ENCODE results near the gene PPP2R1B. TPM values are rescaled to one million over a fixed set of nuclear protein-coding genes. Genes with fewer than 3 reads are reported as not detected.

Gene PPP2R1B
- polyA plus RNA-seq, 1 donor: 34.5 TPM

GRCh38 chr11:111698852-111699559 is 67.2 kb downstream of the PPP2R1B start:
- H3K9me3 ChIP-seq (ENCODE audit: control insufficient read depth, low read depth, low read length): no peaks in the 10 kb centered on the region
- no peaks in the 10 kb centered on the region for H3K27me3 ChIP-seq (ENCODE audit: control insufficient read depth, insufficient read depth, low read length)
- DNase-seq: no peak
- peaks cover 18% of the 10 kb centered on the region for H3K36me3 ChIP-seq (ENCODE audit: control insufficient read depth, insufficient read depth, low read length)
- H3K4me1 ChIP-seq (ENCODE audit: control insufficient read depth, insufficient read depth, low read length): peaks cover 8% of the 10 kb centered on the region
- H3K27ac ChIP-seq (ENCODE audit: low read length): no peak overlapping the region
- no peak overlapping the region for H3K4me3 ChIP-seq (ENCODE audit: low read length)
- 80% methylated on average over 1 of the region's 3 CpGs for WGBS (ENCODE audit: insufficient coverage, low lambda C conversion rate)

DNA sequence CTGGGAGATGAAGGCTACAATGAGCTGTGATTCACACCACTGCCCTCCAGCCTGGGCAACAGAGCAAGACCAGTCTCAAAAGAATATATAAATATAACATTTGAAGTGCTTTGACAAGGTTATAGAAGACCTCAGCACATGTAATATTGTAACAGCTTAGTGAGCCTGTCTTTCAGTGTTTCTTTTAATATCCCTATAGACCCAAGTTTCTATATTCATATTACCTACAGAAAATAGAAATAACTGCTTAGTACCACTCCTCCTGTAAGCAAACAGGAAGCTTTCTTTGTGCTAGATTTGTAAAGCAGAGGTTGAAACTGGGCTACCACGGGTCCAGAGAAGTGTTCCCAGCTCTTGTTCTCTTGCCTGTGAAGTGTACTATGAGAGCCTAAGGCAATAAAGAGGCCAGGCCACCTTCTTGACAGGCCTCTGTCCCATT is 68.2 kb downstream of the PPP2R1B start:
- Histone ChIP-seq H3K9me3 (ENCODE audit: control insufficient read depth, low read depth, low read length) (no peaks in the 10 kb centered on the region), H3K27ac (ENCODE audit: low read length) (no peak overlapping the region), H3K4me1 (ENCODE audit: control insufficient read depth, insufficient read depth, low read length) (peaks cover 16% of the 10 kb centered on the region), H3K27me3 (ENCODE audit: control insufficient read depth, insufficient read depth, low read length) (no peaks in the 10 kb centered on the region), H3K4me3 (ENCODE audit: low read length) (no peak overlapping the region), H3K36me3 (ENCODE audit: control insufficient read depth, insufficient read depth, low read length) (peaks cover 8% of the 10 kb centered on the region)
- peak; percentile 28 to 69 for DNase-seq
- no CpG with 5 or more reads among the region's 1 CpG for WGBS (ENCODE audit: insufficient coverage, low lambda C conversion rate)

DNA sequence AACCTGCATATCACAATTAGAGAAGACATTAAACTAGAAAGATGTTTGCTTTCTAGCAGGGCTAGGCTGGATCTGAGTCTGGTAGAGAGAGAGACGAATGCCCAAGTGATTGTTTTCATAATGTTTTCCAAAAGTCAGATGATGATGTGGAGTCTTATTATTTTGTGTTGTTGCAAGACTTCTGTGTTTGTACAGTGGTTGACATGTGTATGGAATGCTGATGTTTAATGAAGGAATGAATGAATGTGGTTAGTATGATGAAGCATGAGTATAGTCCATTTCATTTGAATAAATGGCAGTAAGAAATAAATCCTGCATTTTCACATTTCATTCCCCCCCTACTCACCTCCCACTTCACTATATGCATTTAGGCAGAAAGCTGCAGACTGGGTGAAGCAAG is 69.6 kb downstream of the PPP2R1B start:
- no peaks in the 10 kb centered on the region for H3K9me3 ChIP-seq (ENCODE audit: control insufficient read depth, low read depth, low read length)
- H3K36me3 ChIP-seq (ENCODE audit: control insufficient read depth, insufficient read depth, low read length): peaks cover 3% of the 10 kb centered on the region
- H3K4me1 ChIP-seq (ENCODE audit: control insufficient read depth, insufficient read depth, low read length): peaks cover 16% of the 10 kb centered on the region
- no peaks in the 10 kb centered on the region for H3K27me3 ChIP-seq (ENCODE audit: control insufficient read depth, insufficient read depth, low read length)
- no peak overlapping the region for H3K4me3 ChIP-seq (ENCODE audit: low read length)
- no peak overlapping the region for H3K27ac ChIP-seq (ENCODE audit: low read length)
- WGBS (ENCODE audit: insufficient coverage, low lambda C conversion rate): no CpG with 5 or more reads among the region's 1 CpG
- DNase-seq: no peak

- 100% methylated on average over 1 of the region's 4 CpGs for WGBS (ENCODE audit: insufficient coverage, low lambda C conversion rate)
- Histone ChIP-seq H3K4me3 (ENCODE audit: low read length) (no peak overlapping the region), H3K27me3 (ENCODE audit: control insufficient read depth, insufficient read depth, low read length) (no peaks in the 10 kb centered on the region), H3K27ac (ENCODE audit: low read length) (no peak overlapping the region), H3K4me1 (ENCODE audit: control insufficient read depth, insufficient read depth, low read length) (peaks cover 16% of the 10 kb centered on the region), H3K9me3 (ENCODE audit: control insufficient read depth, low read depth, low read length) (no peaks in the 10 kb centered on the region), H3K36me3 (ENCODE audit: control insufficient read depth, insufficient read depth, low read length) (no peaks in the 10 kb centered on the region)
- no peak for DNase-seq
Measured at GRCh38 chr11:111694851-111695250, 71.3 kb downstream of the PPP2R1B start.

DNA sequence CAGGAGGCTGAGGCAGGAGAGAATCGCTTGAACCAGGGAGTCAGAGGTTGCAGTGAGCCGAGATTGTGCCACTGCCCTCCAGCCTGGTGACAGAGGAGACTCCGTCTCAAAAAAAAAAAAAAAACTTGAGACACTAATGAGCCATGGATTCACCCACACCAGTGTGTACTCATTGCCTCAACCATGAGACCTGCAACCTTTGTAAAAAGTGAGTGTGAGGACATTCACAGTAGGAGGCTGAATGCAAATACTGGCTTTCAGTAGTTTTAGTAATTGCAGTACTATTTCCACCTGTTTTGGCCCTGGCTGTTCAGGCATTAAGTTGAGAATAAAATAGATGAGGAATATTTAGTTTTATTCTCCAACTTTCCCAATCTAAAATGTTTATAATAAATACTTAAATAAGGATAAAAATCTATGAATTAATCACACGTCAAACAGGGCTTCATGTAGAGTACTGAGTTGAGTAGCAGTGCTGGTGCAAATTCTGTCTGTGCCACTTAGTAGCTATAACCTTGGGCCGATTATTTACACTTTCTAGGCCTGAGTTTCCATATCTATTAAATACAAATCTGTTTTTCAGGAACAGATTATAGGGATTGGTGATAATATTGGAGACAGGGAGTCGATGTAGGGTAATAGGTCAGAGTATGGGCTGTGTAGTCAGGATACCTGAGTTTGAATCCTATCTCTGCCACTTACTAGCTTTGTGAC is 72.8 kb downstream of the PPP2R1B start:
- peaks cover 7% of the 10 kb centered on the region for H3K36me3 ChIP-seq (ENCODE audit: control insufficient read depth, insufficient read depth, low read length)
- no peaks in the 10 kb centered on the region for H3K27me3 ChIP-seq (ENCODE audit: control insufficient read depth, insufficient read depth, low read length)
- H3K9me3 ChIP-seq (ENCODE audit: control insufficient read depth, low read depth, low read length): no peaks in the 10 kb centered on the region
- WGBS (ENCODE audit: insufficient coverage, low lambda C conversion rate): 80% methylated on average over 2 of the region's 6 CpGs
- peak in 1 of 2 donors; percentile 11 for DNase-seq
- no peak overlapping the region for H3K27ac ChIP-seq (ENCODE audit: low read length)
- no peak overlapping the region for H3K4me3 ChIP-seq (ENCODE audit: low read length)
- H3K4me1 ChIP-seq (ENCODE audit: control insufficient read depth, insufficient read depth, low read length): peaks cover 13% of the 10 kb centered on the region

DNA sequence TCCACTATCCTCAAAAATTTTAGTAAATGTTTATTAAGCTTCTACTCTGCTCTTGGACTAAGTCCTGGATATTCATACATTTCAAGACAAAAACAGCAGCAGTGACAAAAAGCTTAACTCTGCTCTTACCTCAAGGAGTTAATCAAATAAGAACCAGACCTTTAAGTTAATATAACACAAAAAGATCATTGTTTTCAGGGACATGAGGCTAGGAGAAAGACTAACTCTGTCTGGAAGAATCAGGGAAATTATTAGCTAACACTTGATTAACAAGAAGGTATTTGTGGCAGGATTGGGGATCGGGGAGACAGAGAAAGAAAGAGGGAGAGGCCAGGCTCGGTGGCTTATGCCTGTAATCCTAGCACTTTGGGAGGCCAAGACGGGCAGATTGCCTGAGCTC is 74.4 kb downstream of the PPP2R1B start:
- 0% methylated on average over 1 of the region's 3 CpGs for WGBS (ENCODE audit: insufficient coverage, low lambda C conversion rate)
- no peak overlapping the region for H3K27ac ChIP-seq (ENCODE audit: low read length)
- peaks cover 8% of the 10 kb centered on the region for H3K4me1 ChIP-seq (ENCODE audit: control insufficient read depth, insufficient read depth, low read length)
- H3K27me3 ChIP-seq (ENCODE audit: control insufficient read depth, insufficient read depth, low read length): no peaks in the 10 kb centered on the region
- no peaks in the 10 kb centered on the region for H3K9me3 ChIP-seq (ENCODE audit: control insufficient read depth, low read depth, low read length)
- H3K4me3 ChIP-seq (ENCODE audit: low read length): no peak overlapping the region
- H3K36me3 ChIP-seq (ENCODE audit: control insufficient read depth, insufficient read depth, low read length): peaks cover 8% of the 10 kb centered on the region
- peak in 1 of 2 donors; percentile 39 for DNase-seq

DNA sequence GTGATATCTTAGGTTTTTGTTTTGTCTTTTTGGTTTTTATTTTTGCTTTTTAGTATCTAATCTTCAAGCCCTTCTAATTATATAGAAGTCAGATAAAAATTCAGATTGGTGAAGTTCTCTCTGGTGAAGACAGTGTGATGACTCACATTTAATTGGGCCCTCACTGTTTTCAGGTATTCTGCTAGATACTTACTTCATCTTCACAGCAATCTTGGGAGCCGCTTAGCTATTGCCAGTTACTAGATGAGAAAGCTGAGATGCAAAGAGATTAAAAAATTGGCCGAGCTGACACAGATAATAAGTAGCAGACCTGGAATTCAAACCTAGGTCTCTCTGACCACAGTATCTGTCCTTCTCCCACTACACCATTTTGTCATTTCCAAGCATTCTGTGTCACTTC is 75.0 kb downstream of the PPP2R1B start:
- H3K9me3 ChIP-seq (ENCODE audit: control insufficient read depth, low read depth, low read length): no peaks in the 10 kb centered on the region
- no peak overlapping the region for H3K4me3 ChIP-seq (ENCODE audit: low read length)
- H3K4me1 ChIP-seq (ENCODE audit: control insufficient read depth, insufficient read depth, low read length): peaks cover 8% of the 10 kb centered on the region
- no CpG with 5 or more reads among the region's 2 CpGs for WGBS (ENCODE audit: insufficient coverage, low lambda C conversion rate)
- H3K27ac ChIP-seq (ENCODE audit: low read length): no peak overlapping the region
- DNase-seq: no peak
- peaks cover 8% of the 10 kb centered on the region for H3K36me3 ChIP-seq (ENCODE audit: control insufficient read depth, insufficient read depth, low read length)
- no peaks in the 10 kb centered on the region for H3K27me3 ChIP-seq (ENCODE audit: control insufficient read depth, insufficient read depth, low read length)

DNA sequence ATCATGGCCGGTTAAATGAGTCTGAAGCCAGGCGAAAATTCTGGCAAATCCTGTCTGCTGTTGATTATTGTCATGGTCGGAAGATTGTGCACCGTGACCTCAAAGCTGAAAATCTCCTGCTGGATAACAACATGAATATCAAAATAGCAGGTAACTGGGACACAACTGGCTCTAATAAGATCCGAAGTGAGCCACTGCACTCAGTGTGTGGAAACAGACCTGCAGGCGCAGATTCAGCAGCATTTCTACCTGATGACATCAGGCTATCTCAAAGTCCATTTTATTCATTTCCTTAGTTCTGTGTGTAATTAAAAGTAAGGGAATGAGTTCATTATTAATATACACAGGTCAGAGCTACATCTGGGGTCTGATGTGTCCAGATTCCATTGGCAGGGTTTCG is 78.2 kb downstream of the PPP2R1B start:
- peak overlapping the region; percentile 32 for H3K27ac ChIP-seq (ENCODE audit: low read length)
- peak; percentile 58 to 81 for DNase-seq

GRCh38 chr11:111684251-111684650 is 81.9 kb downstream of the PPP2R1B start:
- DNase-seq: no peak
- Histone ChIP-seq H3K27me3 (ENCODE audit: control insufficient read depth, insufficient read depth, low read length) (no peaks in the 10 kb centered on the region), H3K9me3 (ENCODE audit: control insufficient read depth, low read depth, low read length) (no peaks in the 10 kb centered on the region), H3K4me3 (ENCODE audit: low read length) (no peak overlapping the region), H3K27ac (ENCODE audit: low read length) (no peak overlapping the region), H3K36me3 (ENCODE audit: control insufficient read depth, insufficient read depth, low read length) (peaks cover 7% of the 10 kb centered on the region), H3K4me1 (ENCODE audit: control insufficient read depth, insufficient read depth, low read length) (no peaks in the 10 kb centered on the region)
- WGBS (ENCODE audit: insufficient coverage, low lambda C conversion rate): no CpG with 5 or more reads among the region's 2 CpGs

More for the DNA sequence above, 78.2 kb downstream of the PPP2R1B start:
- no peaks in the 10 kb centered on the region for H3K4me1 ChIP-seq (ENCODE audit: control insufficient read depth, insufficient read depth, low read length)
- no peaks in the 10 kb centered on the region for H3K27me3 ChIP-seq (ENCODE audit: control insufficient read depth, insufficient read depth, low read length)
- no CpG with 5 or more reads among the region's 7 CpGs for WGBS (ENCODE audit: insufficient coverage, low lambda C conversion rate)
- H3K4me3 ChIP-seq (ENCODE audit: low read length): no peak overlapping the region
- peaks cover 8% of the 10 kb centered on the region for H3K36me3 ChIP-seq (ENCODE audit: control insufficient read depth, insufficient read depth, low read length)
- no peaks in the 10 kb centered on the region for H3K9me3 ChIP-seq (ENCODE audit: control insufficient read depth, low read depth, low read length)

DNA sequence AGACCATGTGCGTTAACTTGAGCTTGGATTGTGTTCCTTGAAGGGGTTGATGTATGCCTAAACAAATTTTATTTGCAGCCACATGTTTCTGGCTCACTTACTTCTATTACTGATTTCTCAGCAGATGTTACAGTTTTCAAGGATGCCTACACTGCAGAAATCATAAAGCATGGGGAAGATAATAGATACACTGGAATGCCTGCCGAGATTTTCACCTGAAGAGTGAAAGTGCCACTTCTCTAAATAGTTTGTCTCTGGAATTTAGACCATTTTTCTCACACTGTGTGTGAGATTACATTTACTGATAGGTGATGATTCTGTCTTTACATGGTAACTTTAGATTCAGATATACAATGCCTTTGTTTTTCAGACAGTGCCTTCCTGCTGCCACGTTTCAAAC is 82.4 kb downstream of the PPP2R1B start:
- 80% methylated on average over 1 of the region's 3 CpGs for WGBS (ENCODE audit: insufficient coverage, low lambda C conversion rate)
- H3K4me1 ChIP-seq (ENCODE audit: control insufficient read depth, insufficient read depth, low read length): no peaks in the 10 kb centered on the region
- no peaks in the 10 kb centered on the region for H3K27me3 ChIP-seq (ENCODE audit: control insufficient read depth, insufficient read depth, low read length)
- DNase-seq: no peak
- H3K4me3 ChIP-seq (ENCODE audit: low read length): no peak overlapping the region
- peaks cover 3% of the 10 kb centered on the region for H3K36me3 ChIP-seq (ENCODE audit: control insufficient read depth, insufficient read depth, low read length)
- no peaks in the 10 kb centered on the region for H3K9me3 ChIP-seq (ENCODE audit: control insufficient read depth, low read depth, low read length)
- no peak overlapping the region for H3K27ac ChIP-seq (ENCODE audit: low read length)

All from large intestine (tissue), 3 donors.